Activated T-helper 2 cell treated with anti-CD3 and anti-CD28 coated beads, Interferon-gamma antibody, Interleukin-2, Interleukin-4, amounts not matched to agents 10 μg/mL and 5 μg/mL and 100 μg/mL, durations not matched to agents 14 hours and 24 hours and 36 hours (primary cell): ENCODE results near the gene EML5. TPM values are rescaled to one million over a fixed set of nuclear protein-coding genes. Genes with fewer than 3 reads are reported as not detected.

Source experiments
- DNase-seq: peaks from one replicate; pipeline ENCODE4 v3.0.0; 2021; ENCODE audit warnings: low spot score
- H3K27ac Mint-ChIP-seq: one replicate; pipeline ENCODE4 v1.8.0; 2021; ENCODE audit warnings: mixed read lengths
- H3K27me3 Mint-ChIP-seq: one replicate; pipeline ENCODE4 v1.8.0; 2021; ENCODE audit warnings: low read depth, mixed read lengths
- H3K36me3 Mint-ChIP-seq: one replicate; pipeline ENCODE4 v1.8.0; 2021; ENCODE audit warnings: low read depth, mixed read lengths
- H3K4me1 Mint-ChIP-seq: one replicate; pipeline ENCODE4 v1.8.0; 2021; ENCODE audit warnings: low read depth, mixed read lengths
- H3K4me3 Mint-ChIP-seq: one replicate; pipeline ENCODE4 v1.8.0; 2021; ENCODE audit warnings: low read depth, mild to moderate bottlenecking, moderate library complexity, mixed read lengths
- H3K9me3 Mint-ChIP-seq: one replicate; pipeline ENCODE4 v1.8.0; 2021; ENCODE audit warnings: mixed read lengths
- intact Hi-C: fragments of 100-400 bp; cut with micrococcal nuclease; formaldehyde crosslinking; loops from one replicate; pipeline ENCODE4 v1.15.1; 2023
- total RNA-seq: library from RNA; stranded (reverse); gene quantifications from 2 replicates; pipeline ENCODE4 v1.2.3, GENCODE V29; 2022

The EML5 gene
- total RNA-seq, 1 donor from 2014 or later = 0.55 TPM

DNA sequence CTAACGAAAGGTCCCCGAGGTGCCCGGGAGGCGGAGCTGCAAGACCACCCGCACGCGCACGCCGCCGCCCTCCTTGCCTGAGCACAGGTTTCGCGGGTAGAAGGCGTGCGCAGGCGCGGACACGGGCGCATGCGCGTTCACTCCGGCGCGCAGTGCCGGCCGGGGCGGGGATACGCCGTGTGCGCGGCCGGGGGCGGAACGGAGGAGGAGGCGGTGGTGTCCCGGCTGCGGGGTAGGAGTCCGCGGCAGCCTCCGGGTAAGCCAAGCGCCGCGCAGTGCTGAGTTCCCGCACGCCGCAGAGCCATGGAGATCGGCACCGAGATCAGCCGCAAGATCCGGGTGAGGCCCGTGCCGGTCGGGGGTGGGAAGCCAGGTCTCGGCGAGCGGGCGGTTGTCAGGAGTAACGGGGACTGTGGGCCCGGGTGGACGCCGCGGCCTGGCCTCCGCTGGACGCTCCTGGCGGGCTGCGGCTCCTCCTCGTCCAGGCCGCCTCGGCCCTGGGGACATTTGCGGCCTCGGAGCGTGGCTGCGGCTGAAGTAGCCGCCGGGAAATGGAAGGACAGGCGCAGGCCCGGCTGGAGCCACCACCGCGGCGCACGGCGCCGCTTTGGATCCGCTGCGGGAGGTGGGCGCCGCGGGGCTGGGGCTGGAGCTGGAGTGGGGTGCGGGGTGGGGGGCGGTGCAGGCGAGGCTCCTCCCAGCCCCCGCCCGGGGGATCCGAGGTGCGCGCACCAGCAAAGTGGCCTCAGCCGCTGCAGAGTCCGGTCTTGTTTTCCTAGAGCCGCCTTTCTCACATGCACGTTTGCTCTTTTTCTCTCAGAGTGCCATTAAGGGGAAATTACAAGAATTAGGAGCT is 229.7 kb downstream of the EML5 start, which contains the start of gene ZC3H14:
Gene ZC3H14, plus strand, starts transcription at position 207 of the 856 bp plus-strand sequence. Its CDS starts 97 bp downstream, at position 304.
- H3K9me3 Mint-ChIP-seq = peaks cover 4% of the 10 kb centered on the region
- intact Hi-C loops = loop anchor here (5.0 to 10.0 kb wide), 3 partner anchors 34 to 1392 kb away; partner anchors contain the start of genes EFCAB11, SPATA7 and TDP1
- H3K4me3 Mint-ChIP-seq = peak within 1 kb of the TSS; percentile 96
- DNase-seq = peak; percentile 86
- peaks cover 28% of the 10 kb centered on the region for H3K4me1 Mint-ChIP-seq
- peaks cover 37% of the 10 kb centered on the region for H3K36me3 Mint-ChIP-seq
- H3K27me3 Mint-ChIP-seq = peaks cover 23% of the 10 kb centered on the region
- peak within 1 kb of the TSS; percentile 90 for H3K27ac Mint-ChIP-seq

DNA sequence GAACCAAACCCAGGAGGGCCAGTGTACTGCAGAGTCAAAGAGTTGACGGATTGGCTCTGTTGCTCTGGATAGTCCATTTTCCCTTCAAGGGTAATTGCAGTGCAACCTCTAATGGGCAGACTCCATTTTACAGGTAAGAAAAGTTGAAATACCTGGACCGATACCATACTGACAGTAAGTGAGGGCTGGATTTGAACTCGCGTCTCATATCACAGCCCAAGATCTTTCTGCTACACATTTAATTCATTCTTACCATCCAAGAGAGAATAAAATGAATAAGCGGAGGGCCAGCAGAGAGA is 230.3 kb downstream of the EML5 start:
- H3K4me1 Mint-ChIP-seq = peaks cover 32% of the 10 kb centered on the region
- DNase-seq = no peak
- H3K9me3 Mint-ChIP-seq = no peaks in the 10 kb centered on the region
- peak overlapping the region; percentile 92 for H3K4me3 Mint-ChIP-seq
- H3K36me3 Mint-ChIP-seq = peaks cover 31% of the 10 kb centered on the region
- peaks cover 23% of the 10 kb centered on the region for H3K27me3 Mint-ChIP-seq
- intact Hi-C loops = loop anchor here (5.0 to 10.0 kb wide), 3 partner anchors 35 to 1392 kb away; partner anchors contain the start of genes EFCAB11, SPATA7 and TDP1
- peak overlapping the region; percentile 90 for H3K27ac Mint-ChIP-seq

Other genes with a start within 250 kb of the EML5 start
- gene PTPN21, start 237.9 kb downstream of the EML5 start, total RNA-seq = 0.32 and 0.34 TPM in 2 replicates
- gene ZC3H14, start 229.9 kb downstream of the EML5 start, total RNA-seq = 59.8 and 60.3 TPM in 2 replicates
- gene TTC8, start 31.7 kb upstream of the EML5 start, total RNA-seq = 2.1 and 3.1 TPM in 2 replicates